IMR-90 (cell line): ENCODE measurements around the gene TAB2. TPM values are rescaled to one million over a fixed set of nuclear protein-coding genes. Genes with fewer than 3 reads are reported as not detected.

Source experiments
- ATAC-seq: fragments of 200-7000 bp; cut with Tn5 transposase; 2 replicates; pipeline ENCODE4 v1.9.1; 2020; ENCODE audit warnings: low read depth, mild to moderate bottlenecking, moderate library complexity
- BruUV-seq: library from RNA; stranded (reverse); fragments of 400-500 nt; replicated peaks from 2 replicates; lab custom pipeline; 2021; lab: Mats Ljungman, UMichigan
- CTCF ChIA-PET: fragments of 300-600 bp; formaldehyde crosslinking; extraction: SDS; loops from one replicate; lab custom pipeline; 2021; ENCODE audit warnings: antibody characterized with exemption; lab: Yijun Ruan, JAX
- POLR2A ChIA-PET: fragments of 300-600 bp; sonication (Branson Sonifier 250); formaldehyde crosslinking; loops from one replicate; lab custom pipeline; 2022; ENCODE audit warnings: antibody characterized with exemption; ENCODE audit not compliant: unreplicated experiment; lab: Charles Lee
- DNase-seq: peaks from one replicate; pipeline ENCODE4 v3.0.0; 2013
- H2AFZ ChIP-seq: replicated peaks from 2 replicates; pipeline ENCODE3; 2013; ENCODE audit warnings: low read length, mild to moderate bottlenecking; ENCODE audit not compliant: poor library complexity
- H2AK5ac ChIP-seq: 2 replicates; pipeline ENCODE4 v1.6.1; 2013; ENCODE audit warnings: low read depth, low read length, inconsistent platforms
- H2AK9ac ChIP-seq: replicated peaks from 2 replicates; pipeline ENCODE3; 2013; ENCODE audit warnings: mild to moderate bottlenecking, low read depth, low read length, moderate library complexity; ENCODE audit not compliant: poor library complexity
- H2BK120ac ChIP-seq: 2 replicates; pipeline ENCODE4 v1.6.1; 2013; ENCODE audit warnings: low read depth, low read length, inconsistent platforms
- H2BK15ac ChIP-seq: 3 replicates; pipeline ENCODE4 v1.6.1; 2013; ENCODE audit warnings: low read depth, low read length, inconsistent platforms
- H2BK20ac ChIP-seq: 2 replicates; pipeline ENCODE4 v1.6.1; 2013; ENCODE audit warnings: low read depth, mild to moderate bottlenecking, inconsistent platforms, low read length, moderate library complexity
- H2BK5ac ChIP-seq: 2 replicates; pipeline ENCODE4 v1.6.1; 2013; ENCODE audit warnings: mild to moderate bottlenecking, low read depth, low read length, inconsistent platforms; ENCODE audit not compliant: poor library complexity, severe bottlenecking
- H3K14ac ChIP-seq: replicated peaks from 2 replicates; pipeline ENCODE4 v1.6.1; 2013; ENCODE audit warnings: low read depth, low read length, inconsistent platforms
- H3K18ac ChIP-seq: 2 replicates; pipeline ENCODE4 v1.6.1; 2013; ENCODE audit warnings: low read depth, low read length, control low read depth
- H3K23ac ChIP-seq: 2 replicates; pipeline ENCODE4 v1.6.1; 2013; ENCODE audit warnings: low read depth, low read length, inconsistent platforms
- H3K27ac ChIP-seq: 2 replicates; pipeline ENCODE4 v1.5.1; 2013; ENCODE audit warnings: mild to moderate bottlenecking, control low read depth, low read length; ENCODE audit not compliant: insufficient read depth
- H3K27me3 ChIP-seq: 2 replicates; pipeline ENCODE4 v1.6.1; 2013; ENCODE audit warnings: low read length; ENCODE audit not compliant: control insufficient read depth, insufficient read depth
- H3K36me3 ChIP-seq: 2 replicates; pipeline ENCODE4 v1.6.1; 2013; ENCODE audit warnings: low read length, mixed read lengths; ENCODE audit not compliant: control insufficient read depth, insufficient read depth
- H3K4ac ChIP-seq: 2 replicates; pipeline ENCODE4 v1.6.1; 2013; ENCODE audit warnings: low read depth, low read length, inconsistent platforms
- H3K4me1 ChIP-seq: 2 replicates; pipeline ENCODE4 v1.6.1; 2013; ENCODE audit warnings: low read length, mixed read lengths; ENCODE audit not compliant: control insufficient read depth, insufficient read depth
- H3K4me2 ChIP-seq: 2 replicates; pipeline ENCODE4 v1.6.1; 2013; ENCODE audit warnings: low read depth, mild to moderate bottlenecking, control low read depth, low read length, moderate library complexity
- H3K4me3 ChIP-seq: 2 replicates; pipeline ENCODE4 v1.5.1; 2013; ENCODE audit warnings: low read depth, mild to moderate bottlenecking, control low read depth, low read length, moderate library complexity; ENCODE audit not compliant: insufficient read depth
- H3K56ac ChIP-seq: 2 replicates; pipeline ENCODE4 v1.6.1; 2013; ENCODE audit warnings: low read length, inconsistent platforms; ENCODE audit not compliant: insufficient read depth; ENCODE audit errors: extremely low read depth
- H3K79me1 ChIP-seq, 2 experiments: 2 replicates each; pipeline ENCODE4 v1.6.1; 2013; ENCODE audit warnings: low read length in 2 of 2, inconsistent platforms in 1 of 2, low read depth in 1 of 2
- H3K9ac ChIP-seq: 2 replicates; pipeline ENCODE4 v1.6.1; 2013; ENCODE audit warnings: low read depth, low read length, control low read depth
- H3K9me1 ChIP-seq: 2 replicates; pipeline ENCODE4 v1.6.1; 2013; ENCODE audit warnings: low read length, inconsistent platforms; ENCODE audit not compliant: insufficient read depth
- H3K9me3 ChIP-seq: 2 replicates; pipeline ENCODE4 v1.6.1; 2013; ENCODE audit warnings: low read length; ENCODE audit not compliant: control insufficient read depth, insufficient read depth
- H4K20me1 ChIP-seq: 2 replicates; pipeline ENCODE4 v1.6.1; 2013; ENCODE audit warnings: low read length, inconsistent platforms; ENCODE audit not compliant: insufficient read depth
- H4K5ac ChIP-seq: 2 replicates; pipeline ENCODE4 v1.6.1; 2013; ENCODE audit warnings: mild to moderate bottlenecking, low read depth, low read length, control low read depth
- H4K8ac ChIP-seq, 2 experiments: 2 replicates each; pipeline ENCODE4 v1.6.1; 2013; ENCODE audit warnings: low read depth in 2 of 2, low read length in 2 of 2, control low read depth in 1 of 2, inconsistent platforms in 1 of 2
- H4K91ac ChIP-seq: 2 replicates; pipeline ENCODE4 v1.6.1; 2013; ENCODE audit warnings: low read depth, low read length, inconsistent platforms; ENCODE audit not compliant: insufficient read depth
- CEBPB ChIP-seq: IDR thresholded peaks from 2 replicates; pipeline ENCODE4 v1.6.1; 2012; ENCODE audit warnings: low read depth, low read length, improper control_type of control experiment
- CHD1 ChIP-seq: IDR thresholded peaks from 2 replicates; pipeline ENCODE4 v1.6.1; 2012; ENCODE audit warnings: low read depth, low read length, improper control_type of control experiment
- FOS ChIP-seq: fragments of 150-350 bp; IDR thresholded peaks from 2 replicates; pipeline ENCODE4 v1.6.1; 2016; ENCODE audit warnings: low read depth, low read length
- MAFK ChIP-seq: IDR thresholded peaks from 2 replicates; pipeline ENCODE4 v1.6.1; 2012; ENCODE audit warnings: low read depth, low read length, improper control_type of control experiment
- MAZ ChIP-seq: IDR thresholded peaks from 2 replicates; pipeline ENCODE4 v1.6.1; 2012; ENCODE audit warnings: low read depth, mild to moderate bottlenecking, low read length, improper control_type of control experiment, moderate library complexity, borderline replicate concordance
- MXI1 ChIP-seq: IDR thresholded peaks from 2 replicates; pipeline ENCODE4 v1.6.1; 2012; ENCODE audit warnings: low read depth, mild to moderate bottlenecking, low read length, moderate library complexity, borderline replicate concordance
- NFE2L2 ChIP-seq: fragments of 150-350 bp; IDR thresholded peaks from 2 replicates; pipeline ENCODE4 v1.6.1; 2016; ENCODE audit warnings: low read depth, mild to moderate bottlenecking, low read length
- POLR2A ChIP-seq: IDR thresholded peaks from 2 replicates; pipeline ENCODE4 v1.6.1; 2012; ENCODE audit warnings: mild to moderate bottlenecking, low read depth, low read length
- RCOR1 ChIP-seq: IDR thresholded peaks from 2 replicates; pipeline ENCODE4 v1.6.1; 2012; ENCODE audit warnings: mild to moderate bottlenecking, low read length, improper control_type of control experiment; ENCODE audit not compliant: insufficient replicate concordance
- RFX5 ChIP-seq: IDR thresholded peaks from 2 replicates; pipeline ENCODE4 v1.8.0; 2012; ENCODE audit warnings: low read depth, mild to moderate bottlenecking, low read length, moderate library complexity
- SMC3 ChIP-seq: fragments of 150-350 bp; IDR thresholded peaks from 2 replicates; pipeline ENCODE4 v1.6.1; 2016; ENCODE audit warnings: low read depth, mild to moderate bottlenecking, antibody characterized with exemption, low read length, moderate library complexity
- USF2 ChIP-seq: fragments of 150-350 bp; IDR thresholded peaks from 2 replicates; pipeline ENCODE4 v1.6.1; 2017; ENCODE audit warnings: mild to moderate bottlenecking, antibody characterized with exemption, low read length, low read depth
- WGBS, 2 experiments: methylation state at CpG; one replicate each; pipeline versions ENCODE4 v1.1.5 to v1.1.7; 2013; ENCODE audit warnings: missing lambda C conversion rate in 2 of 2; ENCODE audit not compliant: insufficient read length in 1 of 2; ENCODE audit errors: extremely low coverage in 2 of 2; 5-methylcytosine and 5-hydroxymethylcytosine counted together
- dilution Hi-C: fragments of 300-500 bp; cut with HindIII; formaldehyde crosslinking; loops from one replicate; pipeline ENCODE4 v1.14.3; 2018; ENCODE audit warnings: low sequenced_read_pairs; ENCODE audit not compliant: unreplicated experiment
- in situ Hi-C: fragments of 300-500 bp; cut with MboI; formaldehyde crosslinking; loops from 3 replicates; pipeline ENCODE4 v1.14.3; 2019; ENCODE audit warnings: low sequenced_read_pairs, inconsistent platforms, mixed read lengths
- intact Hi-C: fragments of 100-400 bp; cut with micrococcal nuclease; formaldehyde crosslinking; loops from 2 replicates; pipeline ENCODE4 v1.10.0; 2022
- polyA plus RNA-seq, 3 experiments: library from polyadenylated mRNA; depleted of rRNA; stranded (reverse); fragments of >200 nt; gene quantifications; 2 replicates each; pipeline ENCODE4 v1.2.3, GENCODE V29; 2012; ENCODE audit warnings: low replicate concordance in 1 of 3
- total RNA-seq: library from RNA; depleted of rRNA; stranded (reverse); fragments of >200 nt; gene quantifications from 2 replicates; pipeline ENCODE4 v1.2.3, GENCODE V29; 2012
- TF ChIP-seq, protein P1 (sequence below): fragments of 150-350 bp; IDR thresholded peaks from 2 replicates; pipeline ENCODE4 v1.6.1; 2016; ENCODE audit warnings: low read depth, mild to moderate bottlenecking, low read length, moderate library complexity, borderline replicate concordance

TAB2 gene
- total and polyA plus RNA-seq, 2 of the 4 experiments (the other 2 are of a cell fraction) = 20.8 to 25.3 TPM

DNA sequence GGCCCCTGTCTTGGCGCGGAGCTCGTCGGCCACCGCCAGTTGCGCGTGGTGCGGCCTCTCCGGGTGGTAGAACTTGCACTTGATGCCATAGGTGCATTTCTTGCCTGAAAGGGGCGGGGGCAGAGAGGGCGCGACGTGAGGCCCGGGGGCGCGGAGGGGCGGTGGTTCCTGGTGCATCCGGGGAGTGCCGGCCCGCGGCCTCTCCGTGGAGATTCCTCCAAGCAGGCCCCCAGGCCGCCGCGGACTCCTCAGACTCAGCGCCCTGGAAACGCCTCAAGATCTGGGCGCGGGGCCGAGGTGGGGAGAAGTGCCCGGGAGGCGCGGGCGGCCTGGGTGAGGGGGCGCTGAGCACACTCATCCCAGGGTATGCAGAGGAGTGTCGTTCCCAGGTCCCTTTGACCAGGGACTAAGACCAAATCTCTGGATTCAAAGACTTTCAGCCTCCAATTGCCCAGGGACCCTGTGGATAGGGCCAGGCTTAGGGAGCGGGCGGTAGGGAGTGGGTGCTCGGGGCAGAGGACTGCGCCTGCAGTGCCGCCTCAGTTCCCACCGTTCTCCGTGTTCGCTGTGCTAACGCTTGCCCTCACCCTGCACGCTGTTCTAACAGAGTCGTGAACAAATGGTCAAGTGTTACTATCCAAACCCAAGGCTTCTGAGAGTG lies 134.0 kb downstream of the TAB2 start:
- Histone ChIP-seq H3K79me1 (no peaks in the 10 kb centered on the region), H2AK5ac (no peak overlapping the region), H3K4ac (no peak overlapping the region), H3K27me3 (peaks cover 17% of the 10 kb centered on the region; the same call in 1 of the 2 replicates), H2BK5ac (no peak overlapping the region), H2AK9ac (no peak overlapping the region), H4K5ac (no peak overlapping the region), H3K4me2 (no peak overlapping the region), H3K14ac (no peak overlapping the region), H4K20me1 (no peaks in the 10 kb centered on the region), H3K4me3 (no peak overlapping the region), H3K9ac (no peak overlapping the region), H3K9me1 (peaks cover 3% of the 10 kb centered on the region; the same call in 1 of the 2 replicates), H2BK20ac (no peak overlapping the region), H3K4me1 (peaks cover 9% of the 10 kb centered on the region), H2AFZ (no peak overlapping the region), H3K18ac (no peak overlapping the region), H3K27ac (no peak overlapping the region), H2BK15ac (no peak overlapping the region), H3K36me3 (no peaks in the 10 kb centered on the region), H4K8ac (no peak overlapping the region), H2BK120ac (no peak overlapping the region), H4K91ac (no peak overlapping the region), H3K56ac (no peak overlapping the region), H3K9me3 (no peaks in the 10 kb centered on the region), H3K23ac (no peak overlapping the region)
- ChIA-PET CTCF (no interaction called here), POLR2A (no interaction called here)
- no TSS peak for BruUV-seq
- ATAC-seq (no peak), DNase-seq (no peak)
- 96% methylated on average over 4 of the region's 47 CpGs; no CpG with 5 or more reads in 1 of the 2 experiments for WGBS, 2 experiments
- intact Hi-C loops (no loop called here), dilution Hi-C loops (no loop called here), in situ Hi-C loops (no loop called here)
- TF ChIP-seq POLR2A (no peak), MAZ (no peak), RFX5 (no peak), USF2 (no peak), CEBPB (no peak), CHD1 (no peak), MXI1 (no peak), RCOR1 (no peak), MAFK (no peak), SMC3 (no peak), NFE2L2 (no peak), FOS (no peak)
- TF ChIP-seq, protein P1, sequence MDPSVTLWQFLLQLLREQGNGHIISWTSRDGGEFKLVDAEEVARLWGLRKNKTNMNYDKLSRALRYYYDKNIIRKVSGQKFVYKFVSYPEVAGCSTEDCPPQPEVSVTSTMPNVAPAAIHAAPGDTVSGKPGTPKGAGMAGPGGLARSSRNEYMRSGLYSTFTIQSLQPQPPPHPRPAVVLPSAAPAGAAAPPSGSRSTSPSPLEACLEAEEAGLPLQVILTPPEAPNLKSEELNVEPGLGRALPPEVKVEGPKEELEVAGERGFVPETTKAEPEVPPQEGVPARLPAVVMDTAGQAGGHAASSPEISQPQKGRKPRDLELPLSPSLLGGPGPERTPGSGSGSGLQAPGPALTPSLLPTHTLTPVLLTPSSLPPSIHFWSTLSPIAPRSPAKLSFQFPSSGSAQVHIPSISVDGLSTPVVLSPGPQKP = no peak
